Measurements from ENCODE around the gene SERPINB3.
"Not testable (repeated sequence)": the region's sequence is repeated elsewhere in the genome, so short reads cannot be mapped to it uniquely, and the experiment has no call there.

The SERPINB3 gene
- total RNA-seq, result 0 reads per million in 9 experiments

GRCh38 chr18:63661750-63662149 is at the start of gene SERPINB3:
Gene SERPINB3 (minus strand): TSS chr18:63661893. CDS start chr18:63661216, 677 bp downstream.
- not testable (repeated sequence) for ATAC-seq (replicated peaks)

GRCh38 chr18:63708650-63709049 is 47.0 kb upstream of the SERPINB3 start:
- ATAC-seq (replicated peaks), result no peak
- no peak overlapping the region for H3K4me3 Mint-ChIP-seq
- no peaks in the 10 kb centered on the region for H3K36me3 Mint-ChIP-seq (ENCODE audit: insufficient read depth)
- DNase-seq, result no peak
- H3K27me3 Mint-ChIP-seq, result no peaks in the 10 kb centered on the region
- H3K4me1 Mint-ChIP-seq (ENCODE audit: low read depth in 2 of 2), result no peaks in the 10 kb centered on the region
- H3K27ac Mint-ChIP-seq, result no peak overlapping the region
- peaks cover 3 to 5% of the 10 kb centered on the region in 2 donors for H3K9me3 Mint-ChIP-seq

More at GRCh38 chr18:63661750-63662149, at the start of gene SERPINB3:
- H3K27me3 Mint-ChIP-seq; H3K27ac Mint-ChIP-seq; H3K36me3 Mint-ChIP-seq (ENCODE audit: insufficient read depth); H3K4me3 Mint-ChIP-seq; H3K4me1 Mint-ChIP-seq (ENCODE audit: low read depth in 2 of 2); DNase-seq: not testable (repeated sequence)
- H3K9me3 Mint-ChIP-seq, result peaks cover 10 to 11% of the 10 kb centered on the region in 2 donors

- Mint-ChIP-seq H3K4me3 (no peak overlapping the region), H3K27ac (no peak overlapping the region), H3K36me3 (ENCODE audit: insufficient read depth) (no peaks in the 10 kb centered on the region), H3K9me3 (no peaks in the 10 kb centered on the region), H3K4me1 (ENCODE audit: low read depth in 2 of 2) (no peaks in the 10 kb centered on the region), H3K27me3 (no peaks in the 10 kb centered on the region)
- ATAC-seq (replicated peaks) (no peak), DNase-seq (no peak)
These were observed 46.1 kb upstream of the SERPINB3 start for GRCh38 chr18:63707816-63708215.

GRCh38 chr18:63705401-63705800 is 43.7 kb upstream of the SERPINB3 start:
- Mint-ChIP-seq H3K4me1 (ENCODE audit: low read depth in 2 of 2) (no peaks in the 10 kb centered on the region), H3K4me3 (no peak overlapping the region), H3K9me3 (no peaks in the 10 kb centered on the region), H3K27ac (no peak overlapping the region), H3K27me3 (no peaks in the 10 kb centered on the region), H3K36me3 (ENCODE audit: insufficient read depth) (no peaks in the 10 kb centered on the region)
- DNase-seq (no peak), ATAC-seq (replicated peaks) (no peak)

GRCh38 chr18:63702660-63703059 is 41.0 kb upstream of the SERPINB3 start, which contains the start of gene SERPINB11:
Gene SERPINB11 (plus strand): TSS chr18:63702960. CDS start chr18:63710194, 7,234 bp downstream.
- Mint-ChIP-seq H3K9me3 (no peaks in the 10 kb centered on the region), H3K4me3 (no peak within 1 kb of the TSS), H3K4me1 (ENCODE audit: low read depth in 2 of 2) (no peaks in the 10 kb centered on the region), H3K27ac (no peak within 1 kb of the TSS), H3K27me3 (peaks cover 8 to 12% of the 10 kb centered on the region in 2 donors), H3K36me3 (ENCODE audit: insufficient read depth) (no peaks in the 10 kb centered on the region)
- no peak for DNase-seq
- no peak for ATAC-seq (replicated peaks)

GRCh38 chr18:63701952-63702351 is 40.3 kb upstream of the SERPINB3 start:
- H3K27me3 Mint-ChIP-seq, result peaks cover 8 to 12% of the 10 kb centered on the region in 2 donors
- H3K9me3 Mint-ChIP-seq, result no peaks in the 10 kb centered on the region
- H3K27ac Mint-ChIP-seq, result no peak overlapping the region
- H3K4me1 Mint-ChIP-seq (ENCODE audit: low read depth in 2 of 2), result no peaks in the 10 kb centered on the region
- no peaks in the 10 kb centered on the region for H3K36me3 Mint-ChIP-seq (ENCODE audit: insufficient read depth)
- no peak overlapping the region for H3K4me3 Mint-ChIP-seq
- DNase-seq (no peak), ATAC-seq (replicated peaks) (no peak)

GRCh38 chr18:63700501-63700900 is 38.8 kb upstream of the SERPINB3 start:
- H3K4me3 Mint-ChIP-seq, result no peak overlapping the region
- no peaks in the 10 kb centered on the region for H3K4me1 Mint-ChIP-seq (ENCODE audit: low read depth in 2 of 2)
- H3K27me3 Mint-ChIP-seq, result peaks cover 8 to 12% of the 10 kb centered on the region in 2 donors
- H3K36me3 Mint-ChIP-seq (ENCODE audit: insufficient read depth), result no peaks in the 10 kb centered on the region
- H3K27ac Mint-ChIP-seq, result no peak overlapping the region
- DNase-seq, result no peak
- no peak for ATAC-seq (replicated peaks)
- no peaks in the 10 kb centered on the region for H3K9me3 Mint-ChIP-seq

GRCh38 chr18:63697097-63697660 is 35.5 kb upstream of the SERPINB3 start:
- Mint-ChIP-seq H3K4me1 (ENCODE audit: low read depth in 2 of 2) (no peaks in the 10 kb centered on the region), H3K27me3 (peaks cover 8 to 12% of the 10 kb centered on the region in 2 donors), H3K27ac (no peak overlapping the region), H3K36me3 (ENCODE audit: insufficient read depth) (no peaks in the 10 kb centered on the region), H3K4me3 (no peak overlapping the region), H3K9me3 (peaks cover 0 to 3% of the 10 kb centered on the region in 2 donors)
- DNase-seq, result no peak
- ATAC-seq (replicated peaks), result no peak

GRCh38 chr18:63689064-63689463 is 27.4 kb upstream of the SERPINB3 start:
- no peaks in the 10 kb centered on the region for H3K36me3 Mint-ChIP-seq (ENCODE audit: insufficient read depth)
- H3K27me3 Mint-ChIP-seq, result peaks cover 0 to 9% of the 10 kb centered on the region in 2 donors
- peaks cover 6% of the 10 kb centered on the region in 2 donors for H3K9me3 Mint-ChIP-seq
- no peak for DNase-seq
- H3K4me1 Mint-ChIP-seq (ENCODE audit: low read depth in 2 of 2), result no peaks in the 10 kb centered on the region
- no peak overlapping the region for H3K4me3 Mint-ChIP-seq
- no peak overlapping the region for H3K27ac Mint-ChIP-seq
- ATAC-seq (replicated peaks), result no peak

GRCh38 chr18:63686871-63687270 is 25.2 kb upstream of the SERPINB3 start:
- ATAC-seq (replicated peaks) (no peak), DNase-seq (no peak)
- Mint-ChIP-seq H3K4me3 (no peak overlapping the region), H3K27ac (no peak overlapping the region), H3K4me1 (ENCODE audit: low read depth in 2 of 2) (no peaks in the 10 kb centered on the region), H3K36me3 (ENCODE audit: insufficient read depth) (no peaks in the 10 kb centered on the region), H3K9me3 (peaks cover 4 to 6% of the 10 kb centered on the region in 2 donors), H3K27me3 (peaks cover 0 to 9% of the 10 kb centered on the region in 2 donors)

GRCh38 chr18:63684718-63685117 is 23.0 kb upstream of the SERPINB3 start:
- ATAC-seq (replicated peaks) (no peak), DNase-seq (no peak)
- peaks cover 0 to 9% of the 10 kb centered on the region in 2 donors for H3K27me3 Mint-ChIP-seq
- peaks cover 4 to 6% of the 10 kb centered on the region in 2 donors for H3K9me3 Mint-ChIP-seq
- H3K4me1 Mint-ChIP-seq (ENCODE audit: low read depth in 2 of 2), result no peaks in the 10 kb centered on the region
- no peaks in the 10 kb centered on the region for H3K36me3 Mint-ChIP-seq (ENCODE audit: insufficient read depth)
- no peak overlapping the region for H3K27ac Mint-ChIP-seq
- H3K4me3 Mint-ChIP-seq, result no peak overlapping the region

GRCh38 chr18:63683890-63684289 is 22.2 kb upstream of the SERPINB3 start:
- Mint-ChIP-seq H3K27ac (no peak overlapping the region), H3K4me3 (no peak overlapping the region), H3K27me3 (peaks cover 0 to 9% of the 10 kb centered on the region in 2 donors), H3K4me1 (ENCODE audit: low read depth in 2 of 2) (no peaks in the 10 kb centered on the region), H3K36me3 (ENCODE audit: insufficient read depth) (no peaks in the 10 kb centered on the region), H3K9me3 (peaks cover under 1 to 2% of the 10 kb centered on the region in 2 donors)
- DNase-seq, result no peak
- no peak for ATAC-seq (replicated peaks)

- H3K4me1 Mint-ChIP-seq (ENCODE audit: low read depth in 2 of 2), result no peaks in the 10 kb centered on the region
- H3K9me3 Mint-ChIP-seq, result peaks cover 0 to 2% of the 10 kb centered on the region in 2 donors
- ATAC-seq (replicated peaks) (no peak), DNase-seq (no peak)
- H3K27ac Mint-ChIP-seq, result no peak overlapping the region
- H3K4me3 Mint-ChIP-seq, result no peak overlapping the region
- no peaks in the 10 kb centered on the region for H3K36me3 Mint-ChIP-seq (ENCODE audit: insufficient read depth)
- H3K27me3 Mint-ChIP-seq, result peaks cover 0 to 9% of the 10 kb centered on the region in 2 donors
These were observed 21.5 kb upstream of the SERPINB3 start for GRCh38 chr18:63683152-63683551.

- ATAC-seq (replicated peaks) (no peak), DNase-seq (no peak)
- Mint-ChIP-seq H3K27me3 (peaks cover 0 to 7% of the 10 kb centered on the region in 2 donors), H3K27ac (no peak overlapping the region), H3K36me3 (ENCODE audit: insufficient read depth) (no peaks in the 10 kb centered on the region), H3K4me1 (ENCODE audit: low read depth in 2 of 2) (no peaks in the 10 kb centered on the region), H3K9me3 (peaks cover 0 to 2% of the 10 kb centered on the region in 2 donors), H3K4me3 (no peak overlapping the region)
These were observed 20.0 kb upstream of the SERPINB3 start for GRCh38 chr18:63681449-63682340.
